ACC112 (cell line): Measurements from ENCODE around the gene GGTLC2.
"Not testable (repeated sequence)": the region's sequence is repeated elsewhere in the genome, so short reads cannot be mapped to it uniquely, and the experiment has no call there.

Experiments
- H2AFZ ChIP-seq: fragments of 200-600 bp; sonication (generic); one replicate; pipeline ENCODE4 v1.6.0; 2017; ENCODE audit warnings: antibody characterized with exemption, low read length; ENCODE audit not compliant: unreplicated experiment
- H3K27ac ChIP-seq: fragments of 200-600 bp; sonication (generic); 2 replicates; pipeline ENCODE4 v1.5.1; 2014; ENCODE audit warnings: low read depth, mild to moderate bottlenecking, antibody characterized with exemption, low read length, moderate library complexity
- H3K27me3 ChIP-seq: fragments of 200-600 bp; sonication (generic); 2 replicates; pipeline ENCODE4 v1.6.1; 2014; ENCODE audit warnings: mild to moderate bottlenecking, antibody characterized with exemption, low read length, moderate library complexity, mixed read lengths; ENCODE audit not compliant: insufficient read depth
- H3K36me3 ChIP-seq: fragments of 200-600 bp; sonication (generic); 2 replicates; pipeline ENCODE4 v1.6.1; 2016; ENCODE audit warnings: mild to moderate bottlenecking, antibody characterized with exemption, low read length, moderate library complexity, mixed read lengths; ENCODE audit not compliant: insufficient read depth
- H3K4me1 ChIP-seq: fragments of 200-600 bp; sonication (generic); one replicate; pipeline ENCODE4 v1.6.1; 2016; ENCODE audit warnings: low read length, mixed read lengths; ENCODE audit not compliant: insufficient read depth, unreplicated experiment, control insufficient read depth
- H3K4me3 ChIP-seq: fragments of 200-600 bp; sonication (generic); 2 replicates; pipeline ENCODE4 v1.5.1; 2014; ENCODE audit warnings: mild to moderate bottlenecking, low read depth, low read length
- H3K79me2 ChIP-seq: fragments of 200-600 bp; sonication (generic); one replicate; pipeline ENCODE4 v1.6.0; 2016; ENCODE audit warnings: low read length; ENCODE audit not compliant: control insufficient read depth, unreplicated experiment, insufficient read depth

The GGTLC2 gene

GRCh38 chr22:22653677-22654381 is 9.4 kb downstream of the GGTLC2 start:
- not testable (repeated sequence) for H3K27me3 ChIP-seq, H3K36me3 ChIP-seq, H3K27ac ChIP-seq, H2AFZ ChIP-seq, H3K79me2 ChIP-seq, H3K4me1 ChIP-seq, H3K4me3 ChIP-seq

- Histone ChIP-seq H3K4me1 (no peaks in the 10 kb centered on the region), H2AFZ (no peak overlapping the region), H3K4me3 (no peak overlapping the region), H3K27me3 (no peaks in the 10 kb centered on the region), H3K79me2 (no peaks in the 10 kb centered on the region), H3K27ac (no peak overlapping the region), H3K36me3 (no peaks in the 10 kb centered on the region)
Measured at GRCh38 chr22:22655452-22656290, 11.3 kb downstream of the GGTLC2 start.

DNA sequence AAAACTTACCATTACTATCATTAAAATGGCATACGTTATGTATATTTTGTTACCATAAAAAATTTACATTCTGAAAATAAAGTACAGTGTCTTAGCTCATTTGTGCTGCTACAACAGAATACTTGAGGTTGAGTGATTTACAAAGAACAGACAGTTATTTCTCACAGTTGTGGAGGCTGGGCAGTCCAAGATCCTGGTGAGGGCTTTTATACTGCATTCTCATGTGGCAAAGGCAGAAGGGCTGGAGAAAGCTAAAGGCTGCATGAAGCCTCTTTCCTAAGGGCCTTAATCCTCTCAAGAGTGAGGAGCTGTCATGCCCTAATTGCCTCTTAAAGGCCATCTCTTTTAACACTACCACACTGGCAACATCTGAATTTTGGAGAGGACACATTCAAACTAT is 13.3 kb downstream of the GGTLC2 start:
- no peak overlapping the region for H3K27ac ChIP-seq
- H3K27me3 ChIP-seq = no peaks in the 10 kb centered on the region
- no peaks in the 10 kb centered on the region for H3K36me3 ChIP-seq
- no peak overlapping the region for H3K4me3 ChIP-seq
- no peaks in the 10 kb centered on the region for H3K4me1 ChIP-seq
- no peaks in the 10 kb centered on the region for H3K79me2 ChIP-seq
- no peak overlapping the region for H2AFZ ChIP-seq

DNA sequence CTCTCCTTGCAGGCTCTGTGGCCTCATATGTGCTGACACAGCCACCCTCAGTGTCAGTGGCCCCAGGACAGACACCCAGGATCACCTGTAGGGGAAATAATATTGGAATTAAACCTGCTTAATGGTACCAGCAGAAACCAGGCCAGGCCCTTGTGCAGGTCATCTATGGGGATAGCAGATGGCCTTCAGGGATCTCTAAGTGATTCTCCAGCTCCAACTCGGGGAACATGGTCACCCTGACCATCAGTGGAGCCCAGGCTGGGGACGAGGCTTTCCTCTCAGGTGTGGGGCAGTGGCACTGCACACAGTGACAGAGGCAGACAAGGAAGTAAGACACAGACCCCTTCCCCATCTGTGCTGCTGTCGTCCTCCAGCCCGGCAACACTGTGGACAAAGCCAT is 16.9 kb downstream of the GGTLC2 start:
- Histone ChIP-seq H2AFZ (no peak overlapping the region), H3K36me3 (no peaks in the 10 kb centered on the region), H3K4me1 (no peaks in the 10 kb centered on the region), H3K27ac (no peak overlapping the region), H3K27me3 (no peaks in the 10 kb centered on the region), H3K79me2 (no peaks in the 10 kb centered on the region), H3K4me3 (no peak overlapping the region)

DNA sequence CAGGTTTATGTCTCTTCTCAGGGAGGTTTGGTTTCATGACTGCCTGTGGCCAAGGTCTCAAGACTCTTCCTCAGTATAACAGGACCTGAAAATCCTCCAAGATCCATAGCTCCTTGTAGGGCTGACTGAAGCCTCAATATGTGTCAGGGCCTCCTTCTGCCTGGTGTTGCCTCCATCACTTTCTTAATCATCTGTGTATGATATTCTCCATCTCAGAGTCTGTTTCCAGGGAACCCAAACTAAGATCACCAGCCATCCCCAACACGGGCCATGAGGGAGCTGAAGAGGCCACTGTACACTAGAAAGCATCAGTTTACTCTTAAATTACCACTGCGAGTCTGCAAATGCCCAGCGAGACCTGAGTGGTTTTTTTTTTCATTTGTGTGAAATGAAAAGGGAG is 17.7 kb downstream of the GGTLC2 start:
- Histone ChIP-seq H3K27ac (no peak overlapping the region), H3K36me3 (no peaks in the 10 kb centered on the region), H3K27me3 (no peaks in the 10 kb centered on the region), H2AFZ (no peak overlapping the region), H3K4me3 (no peak overlapping the region), H3K4me1 (no peaks in the 10 kb centered on the region), H3K79me2 (no peaks in the 10 kb centered on the region)

DNA sequence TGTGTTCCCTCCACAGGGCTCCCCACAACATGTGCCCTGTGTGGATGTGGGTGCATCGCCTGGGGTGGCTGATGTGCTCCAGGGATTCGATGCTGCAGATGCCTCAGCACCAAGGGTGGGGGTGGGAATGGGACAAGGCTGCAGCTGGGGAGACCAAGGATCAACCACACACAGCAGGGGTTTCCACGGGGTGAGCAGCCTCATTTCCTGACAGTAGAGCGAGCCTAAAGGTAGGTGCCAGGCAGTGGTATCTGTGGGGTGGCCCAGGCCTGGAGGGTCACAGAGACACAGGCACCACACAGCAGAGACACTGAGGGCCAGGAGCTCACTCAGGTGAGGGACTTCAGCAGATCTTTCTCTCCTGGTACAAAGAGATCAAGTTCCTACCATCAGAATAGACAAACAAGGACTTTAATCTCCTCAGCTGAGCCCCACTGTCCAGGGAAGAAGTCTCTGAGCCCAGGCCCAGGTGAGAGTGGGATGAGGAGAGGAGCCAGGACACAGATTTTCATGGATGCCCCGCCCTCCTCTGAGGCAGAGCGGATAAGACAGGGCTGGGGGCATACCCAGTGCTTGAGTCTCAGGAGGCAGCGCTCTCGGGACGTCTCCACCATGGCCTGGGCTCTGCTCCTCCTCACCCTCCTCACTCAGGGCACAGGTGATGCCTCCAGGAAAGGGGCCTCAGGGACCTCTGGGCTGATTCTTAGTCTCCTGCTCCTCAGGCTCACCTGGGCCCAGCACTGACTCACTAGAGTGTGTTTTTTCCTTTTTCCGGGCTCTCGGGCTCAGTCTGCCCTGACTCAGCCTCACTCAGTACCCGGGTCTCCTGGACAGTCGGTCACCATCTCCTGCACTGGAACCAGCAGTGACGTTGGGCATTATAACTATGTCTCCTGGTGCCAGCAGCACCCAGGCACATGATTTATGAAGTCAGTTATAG is 19.7 kb downstream of the GGTLC2 start:
- H3K36me3 ChIP-seq = no peaks in the 10 kb centered on the region
- H3K4me1 ChIP-seq = no peaks in the 10 kb centered on the region
- no peaks in the 10 kb centered on the region for H3K79me2 ChIP-seq
- H2AFZ ChIP-seq = no peak overlapping the region
- H3K27me3 ChIP-seq = no peaks in the 10 kb centered on the region
- H3K4me3 ChIP-seq = no peak overlapping the region
- H3K27ac ChIP-seq = no peak overlapping the region

DNA sequence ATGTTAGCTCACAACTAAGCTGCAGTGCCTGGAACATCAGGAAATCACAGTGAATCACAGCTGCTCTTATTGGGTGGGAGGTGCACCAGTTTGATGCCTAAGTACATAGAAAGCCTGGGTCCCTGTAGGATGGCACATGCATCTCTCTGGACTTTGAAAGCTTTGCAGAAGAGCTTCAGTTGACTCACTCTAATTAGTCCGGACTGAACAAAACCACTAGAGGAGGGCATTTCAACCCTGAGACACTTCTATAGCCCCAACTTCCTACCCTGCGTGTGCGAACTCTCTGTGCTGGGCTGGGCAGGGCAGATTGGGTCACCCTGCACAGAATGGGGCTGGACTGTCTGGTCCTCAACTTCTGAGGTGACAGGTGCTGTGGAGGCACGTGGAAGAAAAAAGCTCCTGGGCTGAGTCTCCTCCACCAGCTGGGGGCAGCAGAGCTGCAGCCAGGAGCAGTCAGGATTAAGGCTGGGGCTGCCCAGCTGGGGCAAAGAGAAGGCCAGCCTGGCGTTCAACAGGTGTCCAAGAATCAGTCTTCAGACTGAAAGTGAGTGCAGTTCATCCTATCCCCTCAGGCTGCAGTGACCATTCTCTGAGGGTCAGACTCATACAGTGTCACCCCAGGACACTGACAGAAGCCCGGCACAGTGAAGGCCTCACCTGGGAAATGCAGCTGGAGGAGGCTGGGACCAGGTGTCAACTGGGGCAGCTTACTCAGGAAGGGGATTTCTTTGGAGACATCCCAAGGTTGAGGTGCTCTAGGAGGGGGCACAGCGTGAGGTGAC is 22.1 kb downstream of the GGTLC2 start:
- H3K27ac ChIP-seq = no peak overlapping the region
- no peaks in the 10 kb centered on the region for H3K4me1 ChIP-seq

GRCh38 chr22:22667966-22668880 is 23.8 kb downstream of the GGTLC2 start:
- Histone ChIP-seq H3K4me1 (no peaks in the 10 kb centered on the region), H3K36me3 (no peaks in the 10 kb centered on the region), H3K27ac (no peak overlapping the region), H2AFZ (no peak overlapping the region), H3K27me3 (no peaks in the 10 kb centered on the region), H3K79me2 (no peaks in the 10 kb centered on the region), H3K4me3 (no peak overlapping the region)

More for the DNA sequence above, 22.1 kb downstream of the GGTLC2 start:
- H3K79me2 ChIP-seq = no peaks in the 10 kb centered on the region
- no peak overlapping the region for H2AFZ ChIP-seq
- no peak overlapping the region for H3K4me3 ChIP-seq
- no peaks in the 10 kb centered on the region for H3K36me3 ChIP-seq
- H3K27me3 ChIP-seq = no peaks in the 10 kb centered on the region

DNA sequence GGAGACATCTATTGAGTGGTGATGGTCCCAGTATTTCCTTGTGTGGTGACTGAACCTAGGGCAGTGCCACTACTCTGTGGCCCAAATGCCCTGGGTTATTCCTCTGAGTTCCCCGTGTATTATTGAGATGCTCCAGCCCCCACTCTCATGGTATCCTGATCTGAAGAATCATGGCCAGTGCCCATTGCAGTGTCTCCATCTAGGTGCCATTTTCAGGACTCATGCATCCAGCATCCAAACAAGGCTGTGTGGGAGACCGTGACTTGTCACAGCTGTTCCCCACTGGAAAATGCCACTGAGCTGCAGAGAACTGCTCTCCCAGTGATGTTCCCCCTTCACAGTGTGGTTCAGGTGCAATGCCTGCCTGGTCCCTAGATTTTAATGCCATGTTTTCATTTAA is 24.7 kb downstream of the GGTLC2 start:
- H2AFZ ChIP-seq = no peak overlapping the region
- H3K27ac ChIP-seq = no peak overlapping the region
- no peaks in the 10 kb centered on the region for H3K4me1 ChIP-seq
- no peaks in the 10 kb centered on the region for H3K79me2 ChIP-seq
- no peaks in the 10 kb centered on the region for H3K36me3 ChIP-seq
- no peaks in the 10 kb centered on the region for H3K27me3 ChIP-seq
- no peak overlapping the region for H3K4me3 ChIP-seq
